GM19395 (cell line): Measurements from ENCODE around the gene MYOM1.
"Not testable (repeated sequence)": the region's sequence is repeated elsewhere in the genome, so short reads cannot be mapped to it uniquely, and the experiment has no call there.

Experiments
- ATAC-seq: cut with Tn5 transposase; IDR thresholded peaks from one replicate; pipeline ENCODE4 v1.9.1; 2021; ENCODE audit warnings: mild to moderate bottlenecking, moderate library complexity; ENCODE audit not compliant: unreplicated experiment

Gene MYOM1

GRCh38 chr18:3221496-3221895 lies 1.7 kb upstream of the MYOM1 start:
- ATAC-seq: no peak

DNA sequence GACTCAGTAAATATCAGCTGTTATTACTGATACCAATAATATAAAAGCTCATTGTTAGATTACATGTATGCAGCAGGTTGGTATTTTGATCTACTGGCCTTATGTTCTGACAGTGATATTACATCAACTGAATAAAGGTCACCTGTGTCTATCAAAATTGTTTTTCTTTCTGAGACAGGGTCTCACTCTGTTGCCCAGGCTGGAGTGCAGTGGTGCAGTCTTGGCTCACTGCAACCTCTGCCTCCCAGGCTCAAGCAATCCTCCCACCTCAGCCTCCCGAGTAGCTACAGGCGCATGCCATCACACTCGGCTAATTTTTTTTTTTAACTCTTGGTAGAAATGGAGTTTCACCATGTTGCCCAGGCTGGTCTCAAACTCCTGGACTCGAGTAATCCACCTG lies 1.1 kb upstream of the MYOM1 start:
- not testable (repeated sequence) for ATAC-seq

GRCh38 chr18:3219241-3219630 lies 532 bp downstream of the MYOM1 start:
- no peak for ATAC-seq

DNA sequence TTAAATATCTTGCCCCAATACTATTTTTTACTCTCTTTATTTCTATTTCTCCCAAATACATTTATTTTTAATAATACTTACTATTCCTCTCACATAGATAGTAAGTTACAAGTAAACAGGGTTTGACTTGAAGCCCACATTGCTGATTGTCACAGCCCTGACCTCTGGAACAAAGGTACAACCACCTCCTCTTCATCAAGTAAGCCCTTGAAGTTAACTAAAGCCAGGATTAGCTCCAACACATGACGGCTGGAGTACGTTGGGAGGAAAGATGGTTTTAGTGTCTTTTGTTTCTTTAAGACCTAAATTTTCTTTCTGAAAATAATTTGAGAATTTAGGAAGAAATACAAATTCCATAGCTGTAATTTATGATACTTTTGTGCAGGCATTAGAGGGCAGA lies 949 bp downstream of the MYOM1 start:
- ATAC-seq: no peak

DNA sequence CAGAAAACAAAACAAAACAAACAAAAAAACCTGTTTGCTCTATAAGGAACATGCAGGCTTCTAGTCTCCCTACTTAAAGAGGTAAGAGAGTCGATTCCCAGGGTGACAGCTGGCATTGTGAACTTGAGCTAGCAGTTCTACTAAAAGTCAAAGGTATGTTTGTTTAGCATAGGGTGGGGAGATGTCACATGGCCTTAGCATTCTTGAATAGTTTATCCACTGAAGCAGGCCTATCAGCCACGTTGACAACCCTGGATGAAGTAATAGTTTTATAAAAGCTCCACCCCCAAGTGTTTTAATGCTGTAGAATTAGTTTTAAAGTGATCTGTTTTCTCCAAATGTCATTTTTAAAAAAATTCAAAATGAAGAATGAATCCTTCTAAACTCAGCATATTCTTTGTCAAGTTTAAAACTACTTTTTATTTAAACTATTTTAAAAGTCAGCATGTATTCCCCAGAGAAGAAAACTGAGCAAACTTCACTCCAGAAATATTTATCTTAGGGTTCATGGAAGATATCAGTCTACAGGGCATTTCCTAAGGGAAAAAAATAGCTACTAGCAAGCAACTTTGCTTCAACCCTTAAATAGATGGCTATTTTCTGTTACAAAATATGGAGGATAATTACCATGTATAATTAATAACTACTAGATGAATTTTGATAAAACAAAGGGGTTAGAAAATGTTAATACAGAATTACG lies 1.7 kb downstream of the MYOM1 start:
- no peak for ATAC-seq

GRCh38 chr18:3216987-3217386 lies 2.8 kb downstream of the MYOM1 start:
- no peak for ATAC-seq

DNA sequence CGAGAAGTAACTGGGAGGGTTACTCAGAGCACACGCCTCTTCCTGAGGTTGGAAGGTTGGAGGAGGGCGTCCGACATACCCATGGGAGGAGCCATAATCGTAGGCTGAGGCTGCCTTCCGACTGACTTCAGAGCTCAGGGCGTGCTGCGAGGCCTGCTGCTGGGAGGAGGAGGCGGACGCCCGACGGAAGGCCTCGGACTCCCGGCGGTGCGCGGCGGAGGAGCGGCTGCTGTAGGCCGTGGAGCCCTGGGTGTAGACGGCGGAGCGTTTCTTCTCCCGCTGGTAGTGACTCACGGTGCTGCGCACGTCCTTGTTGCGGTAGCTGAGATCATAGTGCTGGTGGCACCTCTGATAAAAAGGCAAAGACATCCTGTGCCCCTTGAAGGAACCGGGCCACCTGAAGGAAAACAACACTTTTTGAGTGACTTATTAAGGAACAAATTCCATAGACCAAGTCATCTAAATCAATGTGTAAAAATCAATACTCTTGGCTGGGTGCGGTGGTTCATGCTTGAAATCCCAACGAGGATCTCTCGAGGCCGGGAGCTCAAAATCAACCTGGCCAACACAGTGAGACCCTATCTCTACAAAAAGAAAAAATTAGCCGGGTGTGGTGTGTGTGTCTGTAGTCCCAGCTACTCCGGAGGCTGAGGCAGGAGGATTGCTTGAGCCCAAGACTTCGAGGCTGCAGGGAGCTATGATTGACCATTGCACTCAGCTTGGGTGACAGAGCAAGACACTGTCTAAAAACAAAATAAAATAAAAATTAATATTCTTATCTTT lies 4.7 kb downstream of the MYOM1 start:
- no peak for ATAC-seq

DNA sequence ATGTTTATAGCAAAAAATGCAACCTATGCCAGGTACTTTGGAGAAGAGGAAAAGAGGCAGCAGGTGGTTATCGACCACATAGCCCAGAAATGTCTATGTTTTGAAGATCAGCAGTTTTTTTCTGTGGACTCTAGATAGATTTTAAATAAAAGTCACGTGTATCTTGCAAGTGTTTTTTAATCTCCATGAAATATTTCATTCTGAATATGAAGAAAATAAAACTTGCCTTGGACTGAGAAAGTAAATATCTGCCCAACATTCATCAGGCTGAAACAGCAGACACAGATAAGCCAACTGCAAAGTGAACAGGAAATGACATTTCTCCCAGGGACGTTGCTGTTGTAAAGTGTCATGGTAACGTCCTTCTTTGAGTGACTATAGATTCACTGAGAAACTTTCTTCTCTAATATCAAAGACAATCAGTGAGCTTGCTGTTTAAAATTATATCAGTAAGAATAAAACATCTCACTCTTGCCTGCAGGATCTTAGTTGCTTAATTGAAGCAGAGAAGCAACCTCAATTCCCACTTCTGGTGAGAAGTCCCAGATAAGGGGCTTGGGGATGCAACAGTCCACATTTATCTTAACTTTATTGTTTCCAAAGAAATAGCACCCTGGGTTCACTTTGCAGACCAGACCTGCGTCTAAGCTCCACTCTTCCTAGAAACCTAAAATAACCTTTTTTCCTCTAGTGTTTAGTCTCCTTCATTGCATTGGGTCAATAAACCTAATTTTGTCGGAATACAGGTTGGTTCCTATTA lies 6.3 kb downstream of the MYOM1 start:
- ATAC-seq: no peak

- no peak for ATAC-seq
These were observed 7.1 kb downstream of the MYOM1 start for GRCh38 chr18:3212657-3213056.

DNA sequence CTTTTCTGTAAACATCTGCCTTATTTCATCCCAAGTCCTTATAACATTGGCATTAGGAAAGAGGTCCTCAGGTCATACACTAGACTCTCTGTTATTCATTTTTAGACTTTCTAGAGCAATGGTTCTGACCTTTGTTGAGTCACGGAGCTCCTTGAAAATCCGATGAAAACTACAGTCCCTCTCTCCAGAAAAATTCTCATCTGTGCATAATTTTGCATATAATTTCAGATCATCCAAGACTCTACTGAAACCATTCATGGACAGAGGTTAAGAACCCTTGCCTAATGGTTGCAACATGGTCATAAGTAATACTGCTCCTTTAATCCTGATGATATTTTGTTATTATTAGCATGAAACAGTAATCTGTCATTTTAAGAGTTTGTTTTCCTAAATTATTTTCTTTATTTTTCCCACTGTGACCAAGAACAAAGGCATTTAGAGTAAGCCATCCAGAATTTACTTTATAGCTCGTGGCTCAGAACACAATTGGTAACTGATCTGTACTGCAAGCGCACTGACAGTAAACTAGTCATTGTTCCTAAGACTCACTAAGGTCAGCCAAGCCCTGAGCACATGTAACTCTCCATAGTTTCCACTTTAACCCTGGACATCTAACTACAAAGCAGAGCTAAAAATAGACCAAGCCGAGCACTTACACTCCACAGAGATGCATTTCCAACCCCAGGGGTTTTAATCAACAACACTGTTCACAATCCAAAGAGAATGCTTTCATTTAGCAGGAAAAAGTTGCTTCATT lies 8.4 kb downstream of the MYOM1 start:
- no peak for ATAC-seq

- no peak for ATAC-seq
These were observed 9.8 kb downstream of the MYOM1 start for GRCh38 chr18:3209859-3210569.

GRCh38 chr18:3207565-3207964 lies 12.2 kb downstream of the MYOM1 start:
- no peak for ATAC-seq

- ATAC-seq: no peak
These were observed 14.5 kb downstream of the MYOM1 start for GRCh38 chr18:3205239-3205638.

DNA sequence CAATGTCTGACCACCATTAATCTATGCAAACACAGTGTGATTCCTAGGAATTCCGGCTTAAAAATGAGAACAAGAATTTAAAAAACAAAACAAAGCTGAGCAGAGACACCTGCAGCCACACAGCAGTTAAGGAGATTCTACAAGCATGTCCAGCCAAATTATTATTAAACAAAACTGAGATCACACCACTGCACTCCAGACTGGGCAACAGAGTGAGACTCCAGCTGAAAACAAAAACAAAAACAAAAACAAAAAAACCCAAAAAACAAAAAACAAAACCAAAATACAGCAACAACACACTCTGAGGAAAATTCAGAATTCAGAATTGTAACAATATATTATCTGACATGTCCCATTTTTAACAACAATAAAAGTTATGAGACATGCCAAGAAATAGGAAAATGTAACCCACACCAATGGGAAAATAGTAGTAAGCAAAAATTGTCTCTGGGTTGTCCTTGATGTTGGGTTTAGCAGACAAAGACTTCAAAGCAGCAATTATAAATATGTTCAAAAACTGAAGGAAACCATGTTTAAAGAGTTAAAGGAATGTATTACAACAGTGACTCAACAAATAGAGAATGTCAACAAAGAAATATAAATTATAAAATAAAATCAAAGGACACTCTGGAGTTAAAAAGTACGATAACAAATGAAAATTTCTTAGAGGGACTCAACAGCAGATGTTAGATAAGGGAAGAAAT lies 19.7 kb downstream of the MYOM1 start:
- ATAC-seq: no peak

DNA sequence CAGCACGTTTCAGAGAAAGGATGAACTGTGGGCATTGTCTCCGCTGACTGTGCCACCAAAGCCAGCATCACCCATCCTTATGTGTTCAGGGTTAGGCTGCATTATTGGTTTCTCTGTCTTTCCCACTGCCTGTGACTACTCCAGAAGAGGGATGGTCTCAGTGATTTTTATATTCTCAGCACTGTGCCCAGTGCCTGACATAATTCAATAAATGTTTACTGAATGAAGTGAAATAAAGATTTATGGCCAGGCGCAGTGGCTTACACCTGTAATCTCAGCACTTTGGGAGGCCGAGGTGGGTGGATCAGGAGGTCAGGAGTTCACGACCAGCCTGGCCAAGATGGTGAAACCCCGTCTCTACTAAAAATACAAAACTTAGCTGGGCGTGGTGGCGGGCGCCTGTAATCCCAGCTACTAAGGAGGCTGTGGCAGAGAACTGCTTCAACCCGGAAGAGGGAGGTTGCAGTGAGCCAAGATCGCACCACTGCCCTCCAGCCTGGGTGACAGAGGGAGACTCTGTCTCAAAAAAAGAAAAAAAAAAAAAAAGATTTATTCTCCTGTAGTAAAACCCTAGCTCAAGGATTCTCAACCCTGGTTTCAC lies 21.4 kb downstream of the MYOM1 start:
- not testable (repeated sequence) for ATAC-seq

DNA sequence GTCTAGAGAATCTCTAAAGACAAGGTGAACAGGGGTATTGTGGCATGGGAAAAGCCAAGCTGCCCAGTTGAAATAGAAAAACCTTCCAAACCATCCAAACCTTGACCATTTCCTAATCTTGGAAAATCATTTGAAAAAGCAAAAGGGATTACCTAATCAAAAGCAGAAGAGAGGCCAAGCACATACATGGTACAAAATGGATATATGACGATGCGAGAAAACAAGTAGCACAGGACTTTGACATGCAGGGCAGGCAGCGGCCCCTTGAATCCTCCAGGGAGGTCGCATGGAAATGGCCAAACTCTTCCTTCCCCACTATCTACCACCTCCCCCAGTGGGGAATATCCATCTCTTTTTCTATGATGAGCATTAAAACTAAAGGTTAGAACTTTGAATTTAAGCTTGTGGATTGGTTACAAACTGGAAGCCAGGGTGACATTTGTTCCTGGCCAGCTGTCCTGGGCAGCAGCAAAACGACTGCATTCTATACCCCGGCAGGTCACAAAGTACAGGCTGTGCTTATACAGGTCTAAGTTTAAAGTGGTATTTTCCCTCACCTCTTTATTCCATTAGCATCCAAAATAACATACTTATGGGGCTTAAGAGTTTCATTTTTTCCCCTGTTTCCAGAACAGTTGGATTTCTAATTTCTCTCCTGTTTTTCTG lies 24.7 kb downstream of the MYOM1 start:
- no peak for ATAC-seq

DNA sequence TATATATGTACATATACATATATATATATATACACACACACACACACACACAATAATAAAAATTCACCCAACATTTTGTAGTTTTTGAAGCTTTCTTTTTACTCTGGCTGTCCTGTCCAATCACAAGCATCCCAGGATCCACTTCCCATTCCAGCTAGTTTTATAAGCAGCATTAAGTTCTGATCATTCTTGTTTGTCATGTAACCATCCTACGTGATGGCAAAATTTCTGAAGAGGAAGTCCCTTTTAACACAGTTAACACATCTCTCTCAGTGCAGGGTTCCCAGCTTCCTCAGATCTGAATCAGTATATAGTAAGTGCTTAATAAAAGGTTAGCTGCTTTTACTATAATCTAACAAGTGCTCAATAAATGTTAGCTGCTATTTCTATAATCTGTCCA lies 26.4 kb downstream of the MYOM1 start:
- ATAC-seq: no peak

DNA sequence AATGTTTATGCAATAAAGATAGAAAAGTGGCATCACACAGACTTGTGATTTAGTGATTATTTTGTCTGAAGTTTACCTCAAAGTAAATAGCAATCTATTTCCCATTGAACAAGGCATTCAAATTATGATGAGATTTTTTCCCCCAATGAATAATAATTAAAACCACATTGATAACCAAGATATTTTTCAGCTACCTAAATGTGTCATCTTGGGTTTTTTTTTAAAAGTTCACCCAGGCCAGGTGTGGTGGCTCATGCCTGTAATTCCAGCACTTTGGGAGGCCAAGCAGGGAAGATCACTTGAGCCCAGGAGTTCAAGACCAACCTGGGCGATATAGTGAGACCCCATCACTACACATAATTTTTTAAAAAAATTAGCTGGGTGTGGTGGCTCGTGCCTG lies 27.0 kb downstream of the MYOM1 start:
- ATAC-seq: no peak

DNA sequence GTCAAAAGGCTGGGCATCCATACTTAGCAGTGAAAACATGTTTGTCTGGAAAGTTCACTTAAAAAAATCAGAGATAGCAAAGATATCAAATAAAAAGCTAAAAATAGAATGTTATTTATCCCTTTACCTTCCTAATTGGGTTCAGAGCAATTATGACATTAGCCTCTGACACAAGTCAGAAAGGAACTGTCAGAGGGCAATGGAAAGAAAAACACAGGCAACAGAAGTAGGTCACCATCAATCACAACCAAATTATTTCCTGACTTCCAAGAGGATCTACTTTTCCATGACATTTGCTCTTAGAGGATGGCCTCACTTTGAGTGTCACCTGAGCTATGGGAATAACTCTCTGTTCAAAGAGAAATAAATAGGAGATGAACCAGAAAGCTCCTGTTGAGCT lies 27.5 kb downstream of the MYOM1 start:
- no peak for ATAC-seq
